Esophagus squamous epithelium (tissue), 4 donors: ENCODE measurements around the gene NCAPD2.
"Not testable (repeated sequence)": the region's sequence is repeated elsewhere in the genome, so short reads cannot be mapped to it uniquely, and the experiment has no call there.

ENCODE experiments used
- POLR2A ChIP-seq, 4 donors: fragments of 450-650 bp; IDR thresholded peaks; one replicate each; pipeline ENCODE4 v1.6.1; 2017; ENCODE audit warnings: antibody characterized with exemption in 4 of 4, mild to moderate bottlenecking in 4 of 4, moderate library complexity in 3 of 4
- TF ChIP-seq, protein P1 (sequence below), 6 experiments: fragments of 450-650 bp in 4 of 6; fragments of 200-600 bp in 2 of 6; sonication (generic) in 2 of 6; IDR thresholded peaks; one replicate each; pipeline ENCODE4 v1.5.1; 2016 to 2019; ENCODE audit warnings: antibody characterized with exemption in 6 of 6, mild to moderate bottlenecking in 4 of 6, moderate library complexity in 4 of 6

DNA sequence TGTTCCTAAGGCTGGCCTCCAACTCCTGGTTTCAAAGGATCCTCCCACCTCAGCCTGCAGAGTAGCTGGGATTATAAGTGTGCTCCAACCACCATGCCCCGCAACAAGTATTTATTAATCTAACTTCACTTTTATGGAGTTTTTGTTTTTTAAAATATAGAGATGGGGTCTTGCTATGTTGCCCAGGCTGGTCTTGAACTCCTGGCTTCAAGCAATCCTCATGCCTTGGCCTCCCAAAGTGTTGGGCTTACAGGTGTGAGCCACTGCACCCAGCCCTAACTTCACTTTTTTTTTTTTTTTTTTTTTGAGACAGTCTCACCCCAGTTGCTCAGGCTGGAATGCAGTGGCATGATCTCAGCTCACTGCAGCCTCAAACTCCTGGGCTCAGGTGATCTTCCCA lies 3.2 kb upstream of the NCAPD2 start:
- TF ChIP-seq, protein P1, sequence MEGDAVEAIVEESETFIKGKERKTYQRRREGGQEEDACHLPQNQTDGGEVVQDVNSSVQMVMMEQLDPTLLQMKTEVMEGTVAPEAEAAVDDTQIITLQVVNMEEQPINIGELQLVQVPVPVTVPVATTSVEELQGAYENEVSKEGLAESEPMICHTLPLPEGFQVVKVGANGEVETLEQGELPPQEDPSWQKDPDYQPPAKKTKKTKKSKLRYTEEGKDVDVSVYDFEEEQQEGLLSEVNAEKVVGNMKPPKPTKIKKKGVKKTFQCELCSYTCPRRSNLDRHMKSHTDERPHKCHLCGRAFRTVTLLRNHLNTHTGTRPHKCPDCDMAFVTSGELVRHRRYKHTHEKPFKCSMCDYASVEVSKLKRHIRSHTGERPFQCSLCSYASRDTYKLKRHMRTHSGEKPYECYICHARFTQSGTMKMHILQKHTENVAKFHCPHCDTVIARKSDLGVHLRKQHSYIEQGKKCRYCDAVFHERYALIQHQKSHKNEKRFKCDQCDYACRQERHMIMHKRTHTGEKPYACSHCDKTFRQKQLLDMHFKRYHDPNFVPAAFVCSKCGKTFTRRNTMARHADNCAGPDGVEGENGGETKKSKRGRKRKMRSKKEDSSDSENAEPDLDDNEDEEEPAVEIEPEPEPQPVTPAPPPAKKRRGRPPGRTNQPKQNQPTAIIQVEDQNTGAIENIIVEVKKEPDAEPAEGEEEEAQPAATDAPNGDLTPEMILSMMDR (IDR thresholded peaks at IDR 0.05): not testable (repeated sequence)
- TF ChIP-seq POLR2A (IDR thresholded peaks at IDR 0.05): not testable (repeated sequence)
